Ovary (tissue), 3 donors: ENCODE data around the gene EFEMP2.

ENCODE experiments used
- POLR2A ChIP-seq: fragments of 450-650 bp; IDR thresholded peaks from one replicate; pipeline ENCODE4 v1.6.1; 2017; ENCODE audit warnings: antibody characterized with exemption, mild to moderate bottlenecking, moderate library complexity
- TF ChIP-seq, protein P1 (sequence below), 3 donors: fragments of 450-650 bp in 2 of 3; fragments of 200-600 bp in 1 of 3; IDR thresholded peaks; one replicate each; pipeline versions ENCODE4 v1.5.1 to v1.8.0; 2016 to 2022; ENCODE audit warnings: antibody characterized with exemption in 3 of 3, mild to moderate bottlenecking in 1 of 3
- donor health status: DM: no; HTN: no; CAD: no.

DNA sequence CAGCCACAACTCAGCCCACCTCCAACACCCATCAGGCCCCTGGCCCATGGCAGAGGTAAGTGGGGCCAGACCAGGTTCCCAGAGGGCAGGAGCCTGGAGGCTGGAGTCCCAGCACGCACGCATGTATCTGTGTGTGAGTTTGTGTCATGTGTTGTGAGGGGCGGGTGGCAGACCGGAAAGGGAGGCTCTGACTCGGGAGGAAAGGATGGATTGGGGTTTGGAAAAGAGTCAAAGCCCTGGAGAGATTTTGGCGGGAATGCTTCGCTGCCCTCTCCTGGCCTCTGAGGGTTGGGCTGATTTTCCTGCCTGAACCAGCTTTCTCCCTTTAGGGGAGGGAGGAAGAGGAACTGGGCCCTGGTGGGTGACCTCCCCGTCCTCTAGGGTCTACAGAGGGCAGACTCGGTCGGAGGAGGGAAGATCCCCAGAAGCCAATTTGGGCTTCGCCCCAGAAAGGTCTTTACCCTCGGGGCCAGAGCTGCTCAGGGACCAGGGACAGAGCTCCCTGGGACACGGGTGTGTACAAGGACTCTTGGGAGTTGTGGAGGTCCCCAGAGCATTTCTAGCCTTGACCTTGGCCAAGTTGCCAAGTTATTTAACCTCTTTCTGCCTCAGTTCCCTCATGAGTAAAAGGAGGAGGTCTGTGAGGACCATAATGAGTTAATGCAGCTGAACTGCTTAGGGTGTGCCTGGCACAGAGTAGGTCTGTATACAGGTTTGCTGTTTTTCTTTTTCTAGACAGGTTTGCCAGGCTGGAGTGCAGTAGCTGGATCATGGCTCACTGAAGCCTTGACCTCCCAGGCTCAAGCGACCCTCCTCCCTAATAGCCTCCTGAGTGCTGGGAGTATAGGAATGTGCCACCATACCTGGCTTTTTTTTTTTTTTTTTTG, 39.3 kb upstream of the EFEMP2 start:
- TF ChIP-seq POLR2A, result no peak
- TF ChIP-seq, protein P1, sequence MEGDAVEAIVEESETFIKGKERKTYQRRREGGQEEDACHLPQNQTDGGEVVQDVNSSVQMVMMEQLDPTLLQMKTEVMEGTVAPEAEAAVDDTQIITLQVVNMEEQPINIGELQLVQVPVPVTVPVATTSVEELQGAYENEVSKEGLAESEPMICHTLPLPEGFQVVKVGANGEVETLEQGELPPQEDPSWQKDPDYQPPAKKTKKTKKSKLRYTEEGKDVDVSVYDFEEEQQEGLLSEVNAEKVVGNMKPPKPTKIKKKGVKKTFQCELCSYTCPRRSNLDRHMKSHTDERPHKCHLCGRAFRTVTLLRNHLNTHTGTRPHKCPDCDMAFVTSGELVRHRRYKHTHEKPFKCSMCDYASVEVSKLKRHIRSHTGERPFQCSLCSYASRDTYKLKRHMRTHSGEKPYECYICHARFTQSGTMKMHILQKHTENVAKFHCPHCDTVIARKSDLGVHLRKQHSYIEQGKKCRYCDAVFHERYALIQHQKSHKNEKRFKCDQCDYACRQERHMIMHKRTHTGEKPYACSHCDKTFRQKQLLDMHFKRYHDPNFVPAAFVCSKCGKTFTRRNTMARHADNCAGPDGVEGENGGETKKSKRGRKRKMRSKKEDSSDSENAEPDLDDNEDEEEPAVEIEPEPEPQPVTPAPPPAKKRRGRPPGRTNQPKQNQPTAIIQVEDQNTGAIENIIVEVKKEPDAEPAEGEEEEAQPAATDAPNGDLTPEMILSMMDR (IDR thresholded peaks at IDR 0.05), result peak in 2 of 3 donors; percentile 40 to 42
